ENCODE data around the gene CAB39L. TPM values are rescaled to one million over a fixed set of nuclear protein-coding genes. Genes with fewer than 3 reads are reported as not detected.

CAB39L gene
- total RNA-seq, 1 donor from 2014 or later, result 13.2 TPM

DNA sequence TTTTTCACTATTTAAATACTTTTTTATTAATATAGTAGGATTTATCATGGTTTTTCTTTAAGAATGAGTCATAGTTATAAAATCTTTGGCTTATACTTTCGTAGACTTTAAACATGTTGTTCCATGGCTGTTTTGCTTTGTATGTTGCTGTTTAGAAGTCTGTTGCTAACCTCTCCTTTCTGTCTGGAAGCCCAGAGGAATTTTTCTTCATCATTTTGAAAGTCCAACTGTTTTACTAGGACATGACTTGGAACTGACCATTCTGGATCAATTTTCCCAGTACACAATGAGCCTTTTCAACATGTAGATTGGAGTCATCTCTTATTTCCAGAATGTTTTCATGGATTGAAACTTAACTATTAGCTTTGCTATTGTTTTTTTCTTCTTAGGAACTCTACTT lies 7.9 kb downstream of the CAB39L start:
- Histone ChIP-seq H3K4me3 (ENCODE audit: insufficient read depth, low read depth, low read length) (no peak overlapping the region), H3K4me2 (ENCODE audit: low read length) (no peak overlapping the region), H2AFZ (ENCODE audit: low read depth, low read length) (no peak overlapping the region), H3K9me3 (ENCODE audit: insufficient read depth, low read depth, low read length) (no peaks in the 10 kb centered on the region), H4K20me1 (ENCODE audit: insufficient read depth, low read length) (no peaks in the 10 kb centered on the region), H3K9ac (ENCODE audit: low read length) (no peak overlapping the region), H3K79me2 (ENCODE audit: insufficient read depth, low read length) (no peaks in the 10 kb centered on the region), H3K4me1 (ENCODE audit: insufficient read depth, low read length) (no peaks in the 10 kb centered on the region), H3K27me3 (ENCODE audit: insufficient read depth, low read length) (no peaks in the 10 kb centered on the region), H3K36me3 (ENCODE audit: insufficient read depth, low read length) (no peaks in the 10 kb centered on the region), H3K27ac (ENCODE audit: low read depth, low read length) (no peak overlapping the region)
- no peak overlapping the region for H3K4me3 Mint-ChIP-seq (ENCODE audit: unreplicated experiment)
- H3K4me1 Mint-ChIP-seq (ENCODE audit: low read depth, unreplicated experiment), result no peaks in the 10 kb centered on the region
- TF ChIP-seq EZH2 (IDR thresholded peaks at IDR 0.05; ENCODE audit: insufficient read depth, low read length), result no peak
- TF ChIP-seq, protein P1, sequence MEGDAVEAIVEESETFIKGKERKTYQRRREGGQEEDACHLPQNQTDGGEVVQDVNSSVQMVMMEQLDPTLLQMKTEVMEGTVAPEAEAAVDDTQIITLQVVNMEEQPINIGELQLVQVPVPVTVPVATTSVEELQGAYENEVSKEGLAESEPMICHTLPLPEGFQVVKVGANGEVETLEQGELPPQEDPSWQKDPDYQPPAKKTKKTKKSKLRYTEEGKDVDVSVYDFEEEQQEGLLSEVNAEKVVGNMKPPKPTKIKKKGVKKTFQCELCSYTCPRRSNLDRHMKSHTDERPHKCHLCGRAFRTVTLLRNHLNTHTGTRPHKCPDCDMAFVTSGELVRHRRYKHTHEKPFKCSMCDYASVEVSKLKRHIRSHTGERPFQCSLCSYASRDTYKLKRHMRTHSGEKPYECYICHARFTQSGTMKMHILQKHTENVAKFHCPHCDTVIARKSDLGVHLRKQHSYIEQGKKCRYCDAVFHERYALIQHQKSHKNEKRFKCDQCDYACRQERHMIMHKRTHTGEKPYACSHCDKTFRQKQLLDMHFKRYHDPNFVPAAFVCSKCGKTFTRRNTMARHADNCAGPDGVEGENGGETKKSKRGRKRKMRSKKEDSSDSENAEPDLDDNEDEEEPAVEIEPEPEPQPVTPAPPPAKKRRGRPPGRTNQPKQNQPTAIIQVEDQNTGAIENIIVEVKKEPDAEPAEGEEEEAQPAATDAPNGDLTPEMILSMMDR (IDR thresholded peaks at IDR 0.05; ENCODE audit: insufficient read depth, low read depth, low read length), result no peak
- peak; percentile 6 for DNase-seq (ENCODE audit: low read depth)
- H3K9me3 Mint-ChIP-seq (ENCODE audit: unreplicated experiment), result no peaks in the 10 kb centered on the region
- no peak overlapping the region for H3K27ac Mint-ChIP-seq (ENCODE audit: unreplicated experiment)
- no peaks in the 10 kb centered on the region for H3K27me3 Mint-ChIP-seq (ENCODE audit: low read depth, unreplicated experiment)
- FAIRE-seq, result no peak
- peaks cover 2% of the 10 kb centered on the region for H3K36me3 Mint-ChIP-seq (ENCODE audit: low read depth, unreplicated experiment)

DNA sequence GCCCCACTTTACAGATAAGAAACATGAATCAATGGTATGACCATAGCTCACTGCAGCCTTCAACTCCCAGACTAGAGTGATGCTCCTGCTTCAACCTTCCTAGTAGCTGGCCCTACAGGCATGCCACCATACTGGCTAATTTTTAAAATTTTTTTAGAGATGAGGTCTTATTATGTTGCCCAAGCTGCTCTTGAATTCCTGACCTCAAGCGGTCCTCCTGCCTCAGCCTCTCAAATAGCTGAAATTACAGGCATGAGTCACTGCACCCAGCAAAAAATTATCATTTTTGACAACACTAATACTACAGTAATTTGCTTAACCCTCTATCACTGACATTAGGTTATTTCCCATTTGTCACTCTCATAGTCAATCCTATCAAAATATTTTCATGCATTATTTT lies 14.7 kb downstream of the CAB39L start:
- FAIRE-seq, result no peak
- H3K27ac Mint-ChIP-seq (ENCODE audit: unreplicated experiment), result no peak overlapping the region
- no peak overlapping the region for H3K4me3 Mint-ChIP-seq (ENCODE audit: unreplicated experiment)

More for the DNA sequence above, 14.7 kb downstream of the CAB39L start:
- H3K9me3 Mint-ChIP-seq (ENCODE audit: unreplicated experiment), result no peaks in the 10 kb centered on the region
- Histone ChIP-seq H2AFZ (ENCODE audit: low read depth, low read length) (no peak overlapping the region), H3K4me2 (ENCODE audit: low read length) (no peak overlapping the region), H3K27ac (ENCODE audit: low read depth, low read length) (no peak overlapping the region), H3K4me1 (ENCODE audit: insufficient read depth, low read length) (no peaks in the 10 kb centered on the region), H3K36me3 (ENCODE audit: insufficient read depth, low read length) (no peaks in the 10 kb centered on the region), H4K20me1 (ENCODE audit: insufficient read depth, low read length) (no peaks in the 10 kb centered on the region), H3K9me3 (ENCODE audit: insufficient read depth, low read depth, low read length) (no peaks in the 10 kb centered on the region), H3K27me3 (ENCODE audit: insufficient read depth, low read length) (no peaks in the 10 kb centered on the region), H3K4me3 (ENCODE audit: insufficient read depth, low read depth, low read length) (no peak overlapping the region), H3K9ac (ENCODE audit: low read length) (no peak overlapping the region), H3K79me2 (ENCODE audit: insufficient read depth, low read length) (no peaks in the 10 kb centered on the region)
- no peak for DNase-seq (ENCODE audit: low read depth)
- H3K27me3 Mint-ChIP-seq (ENCODE audit: low read depth, unreplicated experiment), result no peaks in the 10 kb centered on the region
- H3K4me1 Mint-ChIP-seq (ENCODE audit: low read depth, unreplicated experiment), result peaks cover 3% of the 10 kb centered on the region
- H3K36me3 Mint-ChIP-seq (ENCODE audit: low read depth, unreplicated experiment), result peaks cover 10% of the 10 kb centered on the region
- no peak for TF ChIP-seq EZH2 (IDR thresholded peaks at IDR 0.05; ENCODE audit: insufficient read depth, low read length)
- TF ChIP-seq, protein P1 (IDR thresholded peaks at IDR 0.05; ENCODE audit: insufficient read depth, low read depth, low read length), result no peak

Measured in astrocyte (in vitro differentiated cells and primary cell).